ENCODE measurements around the gene MYPN. TPM values are rescaled to one million over a fixed set of nuclear protein-coding genes. Genes with fewer than 3 reads are reported as not detected.
"Not testable (repeated sequence)": the region's sequence is repeated elsewhere in the genome, so short reads cannot be mapped to it uniquely, and the experiment has no call there.

Gene MYPN
- total RNA-seq, 1 experiment from 2014 or later = 3.9 TPM

GRCh38 chr10:68135362-68135761 lies 26.1 kb downstream of the MYPN start:
- DNase-seq (ENCODE audit: low read depth) = no peak

GRCh38 chr10:68135922-68136792 lies 26.9 kb downstream of the MYPN start:
- peak; percentile 94 for DNase-seq (ENCODE audit: low read depth)

GRCh38 chr10:68137171-68137570 lies 27.9 kb downstream of the MYPN start:
- no peak for DNase-seq (ENCODE audit: low read depth)

GRCh38 chr10:68138526-68138925 lies 29.2 kb downstream of the MYPN start:
- no peak for DNase-seq (ENCODE audit: low read depth)

GRCh38 chr10:68139448-68140272 lies 30.4 kb downstream of the MYPN start:
- peak; percentile 22 for DNase-seq (ENCODE audit: low read depth)

- peak; percentile 14 for DNase-seq (ENCODE audit: low read depth)
Observed at GRCh38 chr10:68142761-68143160, 33.5 kb downstream of the MYPN start.

- no peak for DNase-seq (ENCODE audit: low read depth)
Observed at GRCh38 chr10:68144709-68145108, 35.4 kb downstream of the MYPN start.

GRCh38 chr10:68145705-68146104 lies 36.4 kb downstream of the MYPN start:
- no peak for DNase-seq (ENCODE audit: low read depth)

- no peak for DNase-seq (ENCODE audit: low read depth)
Observed at GRCh38 chr10:68146133-68146532, 36.8 kb downstream of the MYPN start.

- DNase-seq (ENCODE audit: low read depth) = no peak
Observed at GRCh38 chr10:68151453-68151852, 42.2 kb downstream of the MYPN start.

GRCh38 chr10:68153473-68154210 lies 44.4 kb downstream of the MYPN start:
- DNase-seq (ENCODE audit: low read depth) = peak; percentile 98

GRCh38 chr10:68154211-68154497 lies 44.9 kb downstream of the MYPN start:
- peak; percentile 32 for DNase-seq (ENCODE audit: low read depth)

- DNase-seq (ENCODE audit: low read depth) = no peak
Observed at GRCh38 chr10:68155615-68156210, 46.4 kb downstream of the MYPN start.

- peak; percentile 55 for DNase-seq (ENCODE audit: low read depth)
Observed at GRCh38 chr10:68156373-68157185, 47.3 kb downstream of the MYPN start.

GRCh38 chr10:68157522-68157921 lies 48.2 kb downstream of the MYPN start:
- DNase-seq (ENCODE audit: low read depth) = not testable (repeated sequence)

GRCh38 chr10:68158031-68158430 lies 48.7 kb downstream of the MYPN start:
- DNase-seq (ENCODE audit: low read depth) = no peak

- DNase-seq (ENCODE audit: low read depth) = no peak
Observed at GRCh38 chr10:68163735-68164134, 54.4 kb downstream of the MYPN start.

- no peak for DNase-seq (ENCODE audit: low read depth)
Observed at GRCh38 chr10:68165643-68166042, 56.4 kb downstream of the MYPN start.

GRCh38 chr10:68166871-68167585 lies 57.7 kb downstream of the MYPN start:
- DNase-seq (ENCODE audit: low read depth) = no peak

Measured in HT1080 (cell line).